Cardiac atrium fibroblast (primary cell): ENCODE results near the gene RYR1. TPM values are rescaled to one million over a fixed set of nuclear protein-coding genes. Genes with fewer than 3 reads are reported as not detected.

Experiments used
- total RNA-seq: library from RNA; depleted of rRNA; stranded (reverse); fragments of >200 nt; gene quantifications from 2 replicates; pipeline ENCODE4 v1.2.3, GENCODE V29; 2015

Gene RYR1
- under 0.01 TPM in 1 of 2 replicates, not detected in the other for total RNA-seq

DNA sequence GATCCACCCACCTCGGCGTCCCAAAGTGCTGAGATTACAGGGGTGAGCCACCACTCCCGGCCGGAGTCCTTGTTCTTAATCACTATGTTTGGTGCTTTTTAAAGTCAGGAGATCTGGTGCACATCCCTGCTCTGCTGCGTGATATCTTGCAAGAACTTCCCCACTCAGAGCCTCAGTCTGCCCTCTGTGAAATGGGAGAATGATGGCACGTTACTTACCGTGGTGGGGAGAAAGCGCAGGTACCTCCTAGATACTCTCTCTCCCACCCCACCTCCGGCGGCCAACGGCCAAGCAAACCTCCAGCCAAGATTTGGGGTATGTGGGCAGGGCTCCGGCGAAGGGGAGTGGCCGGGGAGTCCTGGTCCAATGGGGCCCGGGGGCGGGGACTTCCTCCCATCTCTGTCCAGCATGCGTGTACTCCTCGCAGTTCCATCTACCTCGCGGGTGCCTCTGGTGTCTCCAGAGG is at the start of gene RYR1:
RYR1 (plus strand) TSS at position 424 of the 466 bp plus-strand sequence. CDS start 139 bp downstream, outside the sequence.

DNA sequence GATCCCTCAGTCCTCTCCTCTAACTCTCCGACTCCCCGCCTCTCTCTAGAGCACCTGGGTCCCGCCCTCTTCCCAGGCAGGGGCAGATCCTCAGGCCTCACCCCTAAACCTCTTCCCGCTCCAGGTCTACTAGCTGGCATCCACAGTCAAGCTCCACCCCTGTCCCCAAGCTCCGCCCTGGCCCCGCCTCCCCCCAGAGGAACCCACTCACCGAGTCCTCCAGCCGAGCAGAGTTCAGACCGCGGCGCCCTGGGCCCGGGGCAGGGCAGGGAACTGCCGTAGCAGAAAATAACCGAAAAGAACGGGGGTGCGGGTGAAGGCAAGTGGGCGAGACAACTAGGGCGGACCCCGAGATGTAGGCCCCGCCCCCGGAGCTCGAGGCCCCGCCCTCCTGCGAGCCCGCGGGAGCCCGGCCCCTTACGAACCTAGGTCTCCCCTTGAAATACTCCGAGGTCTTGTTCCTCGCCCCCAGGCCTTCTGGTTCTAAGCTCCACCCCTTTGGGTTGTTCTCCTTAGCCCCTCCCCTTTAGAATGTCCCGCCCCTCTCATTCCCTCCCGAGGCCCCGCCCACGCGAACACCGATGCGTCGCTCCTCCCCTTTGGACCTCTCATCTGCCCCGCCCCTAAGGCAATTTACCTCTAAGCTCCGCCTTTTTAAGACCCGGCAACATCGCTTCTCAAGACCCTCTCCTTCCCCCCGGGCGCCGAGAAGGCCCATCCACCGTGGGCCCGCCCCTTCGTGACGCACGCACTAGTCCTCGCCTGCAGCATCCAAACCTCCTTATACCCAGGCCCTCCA is 45.7 kb upstream of the RYR1 start, which contains the start of gene GGN:
GGN (minus strand) TSS at position 485 of the 799 bp plus-strand sequence. CDS start 773 bp downstream, outside the sequence.

DNA sequence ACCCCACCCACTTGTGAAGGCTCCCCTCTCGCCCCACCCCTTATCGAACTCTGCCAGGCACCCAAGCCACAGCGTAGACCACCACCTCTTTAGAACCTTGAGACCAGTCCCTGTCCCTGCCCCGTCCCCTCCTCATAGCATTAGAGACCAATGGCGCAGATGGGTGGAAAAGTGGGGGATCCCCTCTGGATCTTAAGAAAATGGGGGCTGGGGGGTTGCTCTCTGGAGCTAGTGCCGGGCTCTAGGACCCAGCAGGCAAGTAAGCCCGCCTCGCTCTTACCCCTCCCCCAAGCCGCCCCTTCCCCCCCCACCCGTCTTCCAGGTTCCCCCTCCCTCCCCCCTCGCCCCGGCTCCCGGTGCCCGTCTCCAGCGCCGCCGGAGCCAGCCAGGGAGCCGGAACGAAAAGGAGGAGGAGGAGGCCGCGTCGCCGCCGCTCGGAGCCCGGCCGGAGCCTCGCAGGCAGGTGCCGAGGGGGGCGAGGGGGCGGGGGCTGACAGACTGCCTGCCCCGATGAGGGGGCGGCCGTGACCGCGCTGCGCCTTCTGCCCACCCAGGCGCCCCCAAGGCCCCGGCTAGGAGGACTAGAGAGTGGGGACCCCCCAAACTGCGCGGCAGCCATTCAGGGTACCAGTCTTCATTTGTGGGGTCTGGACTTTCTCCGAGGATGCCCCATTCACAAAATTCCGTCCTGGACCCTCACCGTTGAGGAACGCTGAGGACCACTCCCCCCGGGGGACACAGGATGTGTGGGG is 45.0 kb upstream of the RYR1 start, which contains the start of gene SPRED3:
SPRED3 (plus strand) TSS at position 349 of the 752 bp plus-strand sequence. CDS start 1,606 bp downstream, outside the sequence.

DNA sequence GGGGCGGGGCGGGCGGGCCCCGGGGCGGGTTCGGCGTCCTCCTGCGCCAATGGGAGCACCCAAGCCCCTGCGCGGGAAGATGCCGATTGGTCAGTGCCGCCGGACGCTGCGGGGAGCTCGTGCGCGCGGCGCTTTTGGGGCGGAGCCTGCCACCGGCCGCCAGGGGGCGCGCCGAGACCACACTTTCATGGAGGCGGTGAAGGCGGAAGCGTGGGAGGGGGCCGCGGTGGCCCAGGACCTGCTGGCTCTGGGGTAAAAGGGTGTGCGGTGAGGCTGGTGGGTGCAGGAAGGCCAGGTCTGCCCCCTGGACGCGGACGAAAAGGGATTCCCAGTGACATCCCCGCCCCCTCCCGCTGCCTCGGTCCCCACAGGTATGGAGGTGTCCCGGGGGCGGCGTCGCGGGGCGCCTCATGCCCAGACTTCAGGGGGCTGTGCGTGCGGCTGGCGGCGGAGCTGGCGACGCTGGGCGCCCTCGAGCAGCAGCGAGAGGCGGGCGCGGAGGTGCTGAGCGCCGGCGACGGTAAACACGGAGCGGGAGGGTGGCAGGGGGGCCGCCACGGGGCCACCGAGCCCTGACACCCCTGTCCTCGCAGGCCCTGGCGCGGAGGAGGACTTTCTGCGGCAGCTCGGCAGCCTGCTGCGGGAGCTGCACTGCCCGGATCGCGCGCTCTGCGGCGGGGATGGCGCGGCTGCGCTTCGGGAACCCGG is 30.4 kb upstream of the RYR1 start, which contains the start of gene FAM98C:
FAM98C (plus strand) TSS at position 127 of the 708 bp plus-strand sequence; CDS start at position 188, 61 bp downstream.

DNA sequence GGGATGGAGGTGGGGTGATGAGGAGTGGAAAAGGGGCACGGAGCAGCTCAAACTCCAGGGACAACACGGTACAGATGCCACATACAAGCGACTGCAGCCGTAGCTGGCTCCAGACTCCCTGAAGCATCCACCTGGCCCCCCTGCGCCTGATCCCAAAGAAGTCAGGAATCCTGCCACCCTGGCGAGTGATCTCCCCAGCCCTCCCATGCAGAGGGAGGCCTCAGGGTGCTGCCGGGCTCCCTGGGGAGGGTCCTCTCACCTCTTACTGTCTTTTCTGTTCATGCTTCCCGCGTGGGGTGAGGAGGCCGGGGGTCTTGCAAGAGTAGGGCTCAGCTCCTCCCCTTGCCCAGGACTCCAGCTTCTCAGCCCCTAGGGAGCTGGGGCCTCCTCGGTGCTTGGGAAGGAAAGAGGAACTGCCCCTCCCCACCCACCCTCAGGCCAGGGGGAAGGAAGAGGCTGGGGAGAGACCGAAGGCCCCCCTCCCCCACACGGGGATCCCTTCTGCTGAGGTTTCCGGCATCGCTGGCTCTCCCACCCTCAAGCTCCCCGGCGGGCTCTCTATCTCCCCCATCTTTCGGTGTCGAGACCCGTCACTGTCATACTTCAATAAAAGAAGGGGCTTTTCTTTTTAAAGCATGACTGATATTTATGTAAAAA is 7.6 kb upstream of the RYR1 start, which contains the start of gene RASGRP4:
RASGRP4 (minus strand) TSS at position 410 of the 657 bp plus-strand sequence; CDS start at position 282, 128 bp downstream.

DNA sequence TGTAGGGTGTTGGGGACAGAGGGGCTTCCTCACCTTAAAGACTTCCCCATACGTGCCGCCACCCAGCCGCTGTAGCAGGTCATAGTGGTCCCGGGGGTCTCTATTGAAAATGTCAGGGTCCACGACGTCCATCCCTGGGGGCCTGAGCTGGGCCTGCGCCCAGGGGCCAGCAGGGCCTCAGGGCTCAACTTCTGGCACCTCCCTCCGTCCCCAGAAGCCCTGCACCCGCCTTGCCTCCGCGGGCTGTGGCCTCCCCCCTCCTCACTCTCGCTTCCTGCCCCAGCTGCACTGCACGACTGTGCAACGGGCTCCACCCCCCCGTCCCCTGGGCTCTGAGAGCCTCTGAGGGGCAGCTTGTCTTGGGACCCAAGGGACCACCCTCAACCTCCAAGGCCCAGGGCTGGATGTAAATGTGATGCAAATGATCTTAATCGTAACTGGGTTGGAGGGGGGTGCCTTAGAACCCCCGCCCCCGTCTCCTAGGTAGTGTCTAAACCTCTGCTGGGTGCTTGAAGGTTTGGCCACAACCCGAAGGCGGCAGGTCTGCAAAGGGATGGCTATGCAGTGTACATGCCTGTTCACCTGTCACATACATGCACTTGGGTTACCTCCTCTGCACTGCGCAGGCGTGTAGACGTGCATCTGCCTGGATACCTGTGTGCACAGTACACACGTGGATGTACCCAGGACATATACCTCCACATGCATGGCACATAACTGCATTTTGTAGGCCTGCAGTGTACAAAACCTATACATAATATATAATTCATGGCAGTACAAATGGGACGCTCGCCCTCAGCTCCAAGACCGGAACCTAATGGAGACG is 184.5 kb downstream of the RYR1 start, which contains the start of gene MAP4K1:
MAP4K1 (minus strand) TSS at position 190 of the 826 bp plus-strand sequence; CDS start at position 132, 58 bp downstream.

DNA sequence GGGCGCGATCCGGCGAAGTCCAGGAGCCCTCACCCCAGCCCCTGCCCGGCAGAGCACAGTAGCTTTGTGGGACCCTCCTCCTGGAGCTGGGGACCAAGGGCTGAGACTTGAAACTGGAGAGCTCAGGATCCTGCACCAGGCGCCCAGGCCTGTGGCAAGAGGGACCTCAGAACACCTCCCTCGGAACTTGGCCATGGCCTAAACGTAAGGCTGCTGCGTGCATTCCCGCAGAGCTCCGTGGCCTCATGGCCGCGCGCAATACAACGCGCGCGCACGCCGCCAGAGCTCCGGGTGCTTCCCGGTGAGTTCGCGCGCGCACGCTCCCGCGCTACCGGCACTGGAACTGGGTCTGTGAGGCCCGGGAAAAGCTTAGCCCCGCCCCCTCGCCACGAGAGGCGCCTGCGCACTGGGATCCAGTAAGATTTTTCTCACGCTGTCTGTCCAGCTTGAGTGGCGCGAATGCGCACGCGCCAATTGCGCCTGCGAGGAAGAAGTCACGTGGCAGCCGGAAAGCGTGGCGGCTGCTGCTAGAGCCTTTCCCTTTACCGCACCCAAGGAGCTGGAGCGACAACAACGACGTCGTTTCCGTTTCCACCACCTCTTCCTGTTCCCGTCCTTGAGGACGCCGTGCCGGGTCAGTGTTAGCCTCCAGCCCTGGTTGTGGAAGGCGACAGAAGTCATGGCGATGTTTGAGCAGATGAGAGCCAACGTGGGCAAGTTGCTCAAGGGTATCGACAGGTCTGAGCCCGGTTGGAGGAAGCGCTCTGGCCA is 185.3 kb downstream of the RYR1 start, which contains the start of gene EIF3K:
EIF3K (plus strand) TSS at position 599 of the 771 bp plus-strand sequence; CDS start at position 680, 81 bp downstream.

Other genes with a start within 250 kb of the RYR1 start
- 4.7 and 7.1 TPM in 2 replicates for gene DPF1, start 209.5 kb upstream of the RYR1 start, total RNA-seq
- gene PPP1R14A, start 177.3 kb upstream of the RYR1 start, total RNA-seq, result 20.6 TPM in 1 of 2 replicates, not detected in the other
- gene SPINT2, start 169.1 kb upstream of the RYR1 start, total RNA-seq, result 6.1 and 7.8 TPM in 2 replicates
- gene C19orf33, start 129.4 kb upstream of the RYR1 start, total RNA-seq, result not detected in 2 replicates
- 114 and 127 TPM in 2 replicates for gene YIF1B, start 117.7 kb upstream of the RYR1 start, total RNA-seq
- gene KCNK6, start 113.8 kb upstream of the RYR1 start, total RNA-seq, result 6.8 and 7.0 TPM in 2 replicates
- gene CATSPERG, start 97.9 kb upstream of the RYR1 start, total RNA-seq, result not detected in 2 replicates
- 343 and 367 TPM in 2 replicates for gene PSMD8, start 59.1 kb upstream of the RYR1 start, total RNA-seq
- gene GGN, start 45.7 kb upstream of the RYR1 start, total RNA-seq, result 2.3 TPM in 1 of 2 replicates, not detected in the other
- gene SPRED3, start 45.0 kb upstream of the RYR1 start, total RNA-seq, result 3.9 and 6.9 TPM in 2 replicates
- 9.9 and 11.5 TPM in 2 replicates for gene FAM98C, start 30.6 kb upstream of the RYR1 start, total RNA-seq
- not detected in 2 replicates for gene RASGRP4, start 7.5 kb upstream of the RYR1 start, total RNA-seq
- 0.16 and 0.90 TPM in 2 replicates for gene MAP4K1, start 184.3 kb downstream of the RYR1 start, total RNA-seq
- 443 and 497 TPM in 2 replicates for gene EIF3K, start 185.5 kb downstream of the RYR1 start, total RNA-seq
- 309 and 476 TPM in 2 replicates for gene ACTN4, start 214.0 kb downstream of the RYR1 start, total RNA-seq